ENCODE results near the gene DPY19L1.
"Not testable (repeated sequence)": the region's sequence is repeated elsewhere in the genome, so short reads cannot be mapped to it uniquely, and the experiment has no call there.

DNA sequence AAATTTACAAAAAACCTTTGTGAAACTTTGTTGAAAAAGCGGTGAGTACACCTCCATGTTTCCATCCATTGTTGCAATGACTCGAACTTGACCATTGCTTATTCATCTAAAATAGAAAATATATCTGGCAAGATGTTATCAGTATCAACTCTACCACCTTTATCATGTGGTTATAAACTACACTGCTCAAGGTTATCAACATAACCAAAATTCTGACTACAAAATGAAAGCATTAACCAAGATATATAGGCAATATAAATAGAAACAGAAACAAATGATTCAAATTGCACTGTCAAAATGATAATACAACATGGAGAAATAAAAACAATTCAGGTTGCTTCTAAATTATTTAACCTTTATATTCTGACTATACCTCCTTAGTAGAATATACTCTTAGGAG, 58.2 kb downstream of the DPY19L1 start:
- TF ChIP-seq, protein P1, sequence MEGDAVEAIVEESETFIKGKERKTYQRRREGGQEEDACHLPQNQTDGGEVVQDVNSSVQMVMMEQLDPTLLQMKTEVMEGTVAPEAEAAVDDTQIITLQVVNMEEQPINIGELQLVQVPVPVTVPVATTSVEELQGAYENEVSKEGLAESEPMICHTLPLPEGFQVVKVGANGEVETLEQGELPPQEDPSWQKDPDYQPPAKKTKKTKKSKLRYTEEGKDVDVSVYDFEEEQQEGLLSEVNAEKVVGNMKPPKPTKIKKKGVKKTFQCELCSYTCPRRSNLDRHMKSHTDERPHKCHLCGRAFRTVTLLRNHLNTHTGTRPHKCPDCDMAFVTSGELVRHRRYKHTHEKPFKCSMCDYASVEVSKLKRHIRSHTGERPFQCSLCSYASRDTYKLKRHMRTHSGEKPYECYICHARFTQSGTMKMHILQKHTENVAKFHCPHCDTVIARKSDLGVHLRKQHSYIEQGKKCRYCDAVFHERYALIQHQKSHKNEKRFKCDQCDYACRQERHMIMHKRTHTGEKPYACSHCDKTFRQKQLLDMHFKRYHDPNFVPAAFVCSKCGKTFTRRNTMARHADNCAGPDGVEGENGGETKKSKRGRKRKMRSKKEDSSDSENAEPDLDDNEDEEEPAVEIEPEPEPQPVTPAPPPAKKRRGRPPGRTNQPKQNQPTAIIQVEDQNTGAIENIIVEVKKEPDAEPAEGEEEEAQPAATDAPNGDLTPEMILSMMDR (IDR thresholded peaks at IDR 0.05), result not testable (repeated sequence)
- not testable (repeated sequence) for TF ChIP-seq POLR2A, POLR2AphosphoS5, EP300 (IDR thresholded peaks at IDR 0.05)
